Keratinocyte (primary cell): ENCODE data around the gene DIAPH2.

Source experiments
- EZH2 ChIP-seq: IDR thresholded peaks from one replicate; pipeline ENCODE4 v1.6.1; 2012; ENCODE audit warnings: inconsistent platforms, mild to moderate bottlenecking, low read length, moderate library complexity
- TF ChIP-seq, protein P1 (sequence below), 3 experiments: IDR thresholded peaks in 1 of 3; conservative IDR thresholded peaks in 1 of 3; optimal IDR thresholded peaks in 1 of 3; 2 replicates in 2 of 3; 3 replicates in 1 of 3; pipeline versions ENCODE3 to v1.5.1; 2011; ENCODE audit warnings: low read length in 3 of 3, mild to moderate bottlenecking in 3 of 3, moderate library complexity in 2 of 3, control low read depth in 1 of 3, inconsistent platforms in 1 of 3; ENCODE audit not compliant: insufficient read depth in 2 of 3; ENCODE audit errors: extremely low read depth in 1 of 3

DNA sequence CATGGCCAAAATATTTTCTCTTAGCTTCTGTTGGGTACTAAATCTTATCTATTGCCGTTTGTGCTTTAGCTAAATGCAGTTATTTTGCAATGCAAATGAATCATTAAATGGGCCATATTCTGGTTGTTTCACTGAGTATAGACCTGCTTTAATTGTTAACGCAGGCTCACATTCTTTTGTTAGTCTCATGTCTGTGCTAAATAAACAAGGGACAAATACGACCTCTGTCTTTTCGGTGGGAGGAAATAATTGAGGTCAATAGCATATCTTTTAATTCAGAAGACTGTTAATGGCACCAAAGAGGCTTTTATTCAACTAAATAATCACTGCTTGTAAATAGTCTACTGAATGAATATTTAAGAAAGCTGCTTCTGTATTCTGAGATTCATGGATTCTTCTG lies 76.9 kb downstream of the DIAPH2 start:
- TF ChIP-seq, protein P1, sequence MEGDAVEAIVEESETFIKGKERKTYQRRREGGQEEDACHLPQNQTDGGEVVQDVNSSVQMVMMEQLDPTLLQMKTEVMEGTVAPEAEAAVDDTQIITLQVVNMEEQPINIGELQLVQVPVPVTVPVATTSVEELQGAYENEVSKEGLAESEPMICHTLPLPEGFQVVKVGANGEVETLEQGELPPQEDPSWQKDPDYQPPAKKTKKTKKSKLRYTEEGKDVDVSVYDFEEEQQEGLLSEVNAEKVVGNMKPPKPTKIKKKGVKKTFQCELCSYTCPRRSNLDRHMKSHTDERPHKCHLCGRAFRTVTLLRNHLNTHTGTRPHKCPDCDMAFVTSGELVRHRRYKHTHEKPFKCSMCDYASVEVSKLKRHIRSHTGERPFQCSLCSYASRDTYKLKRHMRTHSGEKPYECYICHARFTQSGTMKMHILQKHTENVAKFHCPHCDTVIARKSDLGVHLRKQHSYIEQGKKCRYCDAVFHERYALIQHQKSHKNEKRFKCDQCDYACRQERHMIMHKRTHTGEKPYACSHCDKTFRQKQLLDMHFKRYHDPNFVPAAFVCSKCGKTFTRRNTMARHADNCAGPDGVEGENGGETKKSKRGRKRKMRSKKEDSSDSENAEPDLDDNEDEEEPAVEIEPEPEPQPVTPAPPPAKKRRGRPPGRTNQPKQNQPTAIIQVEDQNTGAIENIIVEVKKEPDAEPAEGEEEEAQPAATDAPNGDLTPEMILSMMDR (optimal IDR thresholded peaks at IDR 0.05 in 1 of 3, IDR thresholded peaks at IDR 0.05 in 1 of 3, conservative IDR thresholded peaks at IDR 0.05 in 1 of 3; ENCODE audit: extremely low read depth in 1 of 3, insufficient read depth in 2 of 3, low read length in 3 of 3) = no peak
- no peak for TF ChIP-seq EZH2
